Peyer's patch (tissue), 4 donors: ENCODE results near the gene INTS11. TPM values are rescaled to one million over a fixed set of nuclear protein-coding genes. Genes with fewer than 3 reads are reported as not detected.

Experiments
- DNase-seq, 3 donors: peaks; one replicate each; pipeline ENCODE4 v3.0.0-alpha.2; 2017 to 2019
- H3K27ac ChIP-seq, 4 donors: fragments of 200-600 bp; sonication (generic); one replicate each; pipeline ENCODE4 v1.5.1; 2016 to 2019
- H3K27me3 ChIP-seq, 2 donors: fragments of 200-600 bp; sonication (generic); one replicate each; pipeline ENCODE4 v1.5.1; 2019
- H3K36me3 ChIP-seq, 3 donors: fragments of 200-600 bp; sonication (generic); one replicate each; pipeline ENCODE4 v1.5.1; 2016 to 2019
- H3K4me1 ChIP-seq, 4 donors: fragments of 200-600 bp; sonication (generic); one replicate each; pipeline ENCODE4 v1.5.1; 2016 to 2019
- H3K4me3 ChIP-seq, 4 donors: fragments of 200-600 bp; sonication (generic); 1 replicate in 3 of 4; 2 replicates in 1 of 4; pipeline ENCODE4 v1.5.1; 2016 to 2019; ENCODE audit warnings: mild to moderate bottlenecking in 1 of 4
- H3K9me3 ChIP-seq, 4 donors: fragments of 200-600 bp; sonication (generic); one replicate each; pipeline ENCODE4 v1.5.1; 2016 to 2019; ENCODE audit warnings: mild to moderate bottlenecking in 1 of 4
- CTCF ChIP-seq, 6 experiments: fragments of 450-650 bp in 4 of 6; fragments of 200-600 bp in 2 of 6; sonication (generic) in 1 of 6; IDR thresholded peaks; one replicate each; pipeline ENCODE4 v1.5.1; 2017 to 2019; ENCODE audit warnings: antibody characterized with exemption in 6 of 6, mild to moderate bottlenecking in 3 of 6, moderate library complexity in 1 of 6
- POLR2A ChIP-seq, 2 donors: fragments of 450-650 bp; IDR thresholded peaks; one replicate each; pipeline ENCODE4 v1.5.1; 2017; ENCODE audit warnings: antibody characterized with exemption in 2 of 2, mild to moderate bottlenecking in 2 of 2, moderate library complexity in 2 of 2
- total RNA-seq, 4 donors: library from RNA; depleted of rRNA; stranded (reverse); fragments of >200 nt; gene quantifications; one replicate each; pipeline ENCODE4 v1.1.0, GENCODE V29; 2016

The INTS11 gene
- total RNA-seq, 4 donors from 2014 or later: 146 to 359 (median 273) TPM

- no peak for DNase-seq
- Histone ChIP-seq H3K36me3 (peaks cover 0 to 8% (median 0%) of the 10 kb centered on the region in 3 donors), H3K4me1 (peaks cover 2 to 65% (median 16%) of the 10 kb centered on the region in 4 donors), H3K4me3 (peak within 1 kb of the TSS; percentile 25 to 55 (median 35)), H3K27me3 (peaks cover 0 to 10% of the 10 kb centered on the region in 2 donors), H3K9me3 (no peaks in the 10 kb centered on the region), H3K27ac (peak within 1 kb of the TSS; percentile 64 to 92 (median 76))
- no peak for TF ChIP-seq POLR2A (IDR thresholded peaks at IDR 0.05)
- no peak for TF ChIP-seq CTCF (IDR thresholded peaks at IDR 0.05)
Observed at GRCh38 chr1:1358433-1359271, 34.2 kb upstream of the INTS11 start, which contains the start of gene MXRA8. Gene MXRA8 (minus strand): TSS chr1:1358555. CDS start chr1:1358504, 51 bp downstream.

- Histone ChIP-seq H3K9me3 (no peaks in the 10 kb centered on the region), H3K27ac (peak overlapping the region; percentile 64 to 92 (median 76)), H3K27me3 (peaks cover 0 to 10% of the 10 kb centered on the region in 2 donors), H3K4me1 (peaks cover 2 to 72% (median 21%) of the 10 kb centered on the region in 4 donors), H3K4me3 (peak overlapping the region; percentile 25 to 55 (median 35)), H3K36me3 (peaks cover 0 to 8% (median 0%) of the 10 kb centered on the region in 3 donors)
- TF ChIP-seq CTCF (IDR thresholded peaks at IDR 0.05) (no peak), POLR2A (IDR thresholded peaks at IDR 0.05) (no peak)
- DNase-seq: no peak
Observed at GRCh38 chr1:1357871-1358432, 33.5 kb upstream of the INTS11 start.

- TF ChIP-seq POLR2A (IDR thresholded peaks at IDR 0.05) (no peak), CTCF (IDR thresholded peaks at IDR 0.05) (no peak)
- Histone ChIP-seq H3K27ac (peak overlapping the region; percentile 58 to 92 (median 74)), H3K9me3 (no peaks in the 10 kb centered on the region), H3K27me3 (peaks cover 0 to 10% of the 10 kb centered on the region in 2 donors), H3K36me3 (peaks cover 0 to 8% (median 0%) of the 10 kb centered on the region in 3 donors), H3K4me3 (peak overlapping the region; percentile 25 to 55 (median 35)), H3K4me1 (peaks cover 2 to 79% (median 22%) of the 10 kb centered on the region in 4 donors)
- DNase-seq: no peak
Observed at GRCh38 chr1:1356796-1357401, 32.4 kb upstream of the INTS11 start.

GRCh38 chr1:1356166-1356795 is 31.8 kb upstream of the INTS11 start:
- TF ChIP-seq POLR2A (IDR thresholded peaks at IDR 0.05): no peak
- no peak for TF ChIP-seq CTCF (IDR thresholded peaks at IDR 0.05)
- no peak for DNase-seq
- peak overlapping the region in 3 of 4 donors; percentile 58 to 92 (median 85) for H3K27ac ChIP-seq
- peaks cover 2 to 82% (median 22%) of the 10 kb centered on the region in 4 donors for H3K4me1 ChIP-seq
- no peaks in the 10 kb centered on the region for H3K9me3 ChIP-seq
- peak overlapping the region; percentile 25 to 55 (median 35) for H3K4me3 ChIP-seq
- H3K27me3 ChIP-seq: peaks cover 0 to 10% of the 10 kb centered on the region in 2 donors
- H3K36me3 ChIP-seq: peaks cover 0 to 8% (median 0%) of the 10 kb centered on the region in 3 donors

- Histone ChIP-seq H3K4me3 (peak overlapping the region in 3 of 4 donors; percentile 29 to 55 (median 42)), H3K36me3 (peaks cover 0 to 8% (median 0%) of the 10 kb centered on the region in 3 donors), H3K27ac (peak overlapping the region in 3 of 4 donors; percentile 42 to 92 (median 85)), H3K4me1 (peaks cover 2 to 78% (median 22%) of the 10 kb centered on the region in 4 donors), H3K27me3 (peaks cover 0 to 10% of the 10 kb centered on the region in 2 donors), H3K9me3 (no peaks in the 10 kb centered on the region)
- DNase-seq: no peak
- TF ChIP-seq POLR2A (IDR thresholded peaks at IDR 0.05): no peak
- no peak for TF ChIP-seq CTCF (IDR thresholded peaks at IDR 0.05)
Observed at GRCh38 chr1:1355416-1355815, 31.0 kb upstream of the INTS11 start.
